ENCODE results near the gene ANXA4. TPM values are rescaled to one million over a fixed set of nuclear protein-coding genes. Genes with fewer than 3 reads are reported as not detected.

The ANXA4 gene
- total RNA-seq, 1 experiment from 2014 or later = 63.6 TPM

DNA sequence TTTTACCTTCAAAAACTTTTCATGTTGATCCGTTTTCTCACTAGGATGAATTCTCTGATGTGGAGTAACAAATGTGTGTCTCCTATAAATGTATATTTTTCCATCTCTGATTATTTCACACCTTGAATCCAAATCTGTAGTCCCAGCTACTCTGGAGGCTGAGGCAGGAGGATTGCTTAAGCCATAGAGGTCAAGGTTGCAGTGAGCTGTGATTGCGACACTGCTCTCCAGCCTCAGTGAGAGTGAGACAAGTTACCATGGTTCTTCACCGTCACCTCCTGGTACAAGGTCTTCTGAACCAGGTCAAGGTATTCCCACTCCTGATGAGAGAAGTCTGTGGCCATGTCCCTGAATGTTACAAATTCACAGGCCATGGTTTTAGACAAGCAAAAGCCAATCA is 102.6 kb downstream of the ANXA4 start:
- no peak for DNase-seq (ENCODE audit: low read depth)

DNA sequence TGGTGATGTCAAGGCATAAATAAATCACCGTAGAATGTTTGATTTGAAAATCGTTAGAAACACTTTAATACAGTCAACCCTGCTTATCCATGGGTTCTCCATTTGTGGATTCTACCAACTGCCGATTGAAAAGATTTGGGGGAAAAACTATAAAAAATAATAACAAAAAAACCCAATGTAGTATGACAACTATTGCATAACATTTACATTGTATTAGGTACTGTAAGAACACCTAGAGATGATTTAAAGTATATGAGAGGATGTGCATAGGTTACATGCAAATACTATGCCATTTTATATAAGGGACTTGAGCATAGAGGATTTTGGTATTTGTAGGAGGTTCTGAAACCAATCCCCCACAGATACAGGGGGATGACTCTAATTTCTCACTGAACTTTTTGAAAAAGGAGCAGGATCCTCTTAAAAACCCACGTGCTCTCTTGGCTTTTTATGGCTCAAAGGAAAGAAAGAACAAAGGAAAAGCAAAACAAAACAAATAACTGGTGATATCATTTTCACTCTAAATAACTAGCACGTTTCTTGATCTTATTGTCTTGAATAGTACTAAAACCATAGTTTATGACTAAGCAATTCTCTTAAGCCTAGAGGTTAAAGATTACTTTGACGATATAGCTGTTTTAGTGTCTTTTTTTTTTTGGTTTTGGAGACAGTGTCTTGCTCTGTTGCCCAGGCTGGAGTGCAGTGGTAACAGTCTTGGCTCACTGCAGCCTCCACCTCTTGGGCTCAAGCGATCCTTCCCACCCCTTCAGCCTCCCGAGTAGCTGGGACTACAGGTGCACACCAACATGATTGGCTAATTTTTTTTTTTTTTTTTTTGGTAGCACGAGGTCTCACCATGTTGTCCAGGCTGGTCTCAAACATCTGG is 104.5 kb downstream of the ANXA4 start:
- DNase-seq (ENCODE audit: low read depth) = no peak

DNA sequence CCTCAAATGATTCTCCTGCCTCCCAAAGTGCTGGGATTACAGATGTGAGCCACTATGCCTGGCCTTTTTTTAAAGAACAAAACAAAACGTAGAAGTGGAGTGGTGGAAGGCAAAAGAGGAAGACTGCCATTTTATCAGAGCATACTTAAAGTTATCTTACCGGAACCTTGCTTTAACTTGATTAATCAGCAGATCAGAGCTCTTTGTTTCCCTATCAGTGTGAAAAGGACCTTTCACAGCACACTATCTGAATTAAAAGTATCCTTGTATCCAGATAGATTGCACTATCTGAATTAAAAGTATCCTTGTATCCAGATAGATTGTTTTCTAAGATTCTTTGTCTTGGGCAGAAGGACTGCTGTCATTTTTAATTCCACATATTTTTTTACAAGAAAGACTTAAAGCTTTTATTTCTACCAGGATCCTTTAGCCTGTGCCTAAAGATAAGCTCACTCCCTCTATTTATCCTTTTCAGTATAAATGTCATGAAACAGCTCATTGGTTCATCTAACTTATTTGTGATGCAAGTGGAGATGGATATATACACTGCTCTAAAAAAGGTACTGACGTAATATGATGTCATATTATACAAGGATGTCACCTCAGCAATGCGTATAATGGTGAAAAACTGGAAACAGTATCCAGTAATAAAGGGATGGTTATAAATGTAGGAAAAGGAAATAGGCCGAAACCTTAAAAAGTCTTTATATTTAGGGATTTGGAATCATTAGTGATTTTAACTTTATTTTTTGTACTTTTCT is 105.3 kb downstream of the ANXA4 start:
- no peak for DNase-seq (ENCODE audit: low read depth)

DNA sequence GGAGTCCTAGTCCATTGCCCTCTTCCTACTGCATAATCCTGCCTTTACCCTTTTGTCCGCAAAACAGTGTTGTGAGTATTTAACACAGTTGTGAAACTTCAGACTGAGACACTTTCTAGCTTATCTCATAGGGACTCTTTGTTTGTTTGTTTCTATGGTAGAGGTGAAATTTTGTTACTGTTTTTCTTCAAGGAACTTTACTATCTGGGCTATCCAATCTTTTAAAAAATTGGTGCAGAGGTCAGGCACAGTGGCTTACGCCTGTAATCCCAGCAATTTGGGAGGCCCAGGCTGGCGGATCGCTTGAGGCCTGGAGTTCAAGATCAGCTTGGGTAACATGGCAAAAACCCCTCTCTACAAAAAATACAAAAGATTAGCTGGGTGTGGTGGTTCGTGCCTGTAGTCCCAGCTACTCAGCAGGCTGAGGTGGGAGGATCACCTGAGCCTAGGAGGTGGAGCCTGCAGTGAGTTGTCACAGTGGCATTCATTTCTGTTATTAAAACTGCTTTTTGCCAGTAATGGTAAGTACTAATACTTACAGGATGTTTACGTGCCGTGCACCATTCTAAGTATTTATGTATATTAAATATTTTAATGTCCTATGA is 106.4 kb downstream of the ANXA4 start:
- DNase-seq (ENCODE audit: low read depth) = no peak

DNA sequence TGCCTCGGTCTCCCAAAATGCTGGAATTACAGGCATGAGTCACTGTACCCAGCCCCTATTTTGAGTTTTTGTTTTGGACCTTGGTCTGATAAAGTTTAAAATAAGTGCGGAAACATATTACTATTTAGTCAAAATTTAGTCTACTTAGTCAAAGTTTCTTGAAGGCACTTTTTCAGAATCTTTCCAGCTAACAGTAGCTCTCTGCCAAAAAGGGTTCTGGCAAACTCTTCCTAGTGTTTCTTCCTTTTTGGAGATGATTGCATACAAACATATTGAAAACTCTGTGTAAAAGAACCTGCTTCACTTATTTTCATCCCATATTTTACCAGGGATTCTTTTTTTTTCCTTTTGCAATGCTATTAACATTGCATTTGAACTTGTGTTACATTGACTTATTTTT is 116.3 kb downstream of the ANXA4 start:
- no peak for DNase-seq (ENCODE audit: low read depth)

DNA sequence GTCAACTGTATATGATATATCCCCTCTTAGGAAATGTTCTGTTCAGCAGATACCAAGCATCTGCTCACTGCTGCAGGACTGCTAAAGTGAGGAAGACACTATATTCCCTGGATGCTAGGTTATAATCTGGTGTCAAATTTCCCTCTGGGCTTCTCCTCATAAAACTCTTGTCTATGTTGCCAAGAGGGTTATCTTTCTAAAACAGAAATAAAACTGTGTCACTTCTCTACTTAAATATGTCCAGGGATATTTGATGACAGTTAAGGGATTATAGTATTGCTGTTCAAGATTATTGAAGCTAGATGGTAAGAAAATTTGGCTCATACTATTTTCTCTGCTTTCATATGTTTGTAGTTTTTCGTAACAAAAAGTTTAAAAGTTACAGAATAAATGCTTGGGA is 121.4 kb downstream of the ANXA4 start:
- DNase-seq (ENCODE audit: low read depth) = no peak

Other genes starting within 250 kb of the ANXA4 start
- gene AAK1, start 98.4 kb upstream of the ANXA4 start, total RNA-seq (2014; rRNA removed; shearing (Covaris generic)) = 33.9 and 44.0 TPM in 2 replicates
- 9.3 and 11.3 TPM in 2 replicates for gene GMCL1, start 87.5 kb downstream of the ANXA4 start, total RNA-seq (2014; rRNA removed; shearing (Covaris generic))
- gene SNRNP27, start 151.8 kb downstream of the ANXA4 start, total RNA-seq (2014; rRNA removed; shearing (Covaris generic)) = 89.3 and 94.1 TPM in 2 replicates
- gene MXD1, start 173.0 kb downstream of the ANXA4 start, total RNA-seq (2014; rRNA removed; shearing (Covaris generic)) = 3.7 and 4.3 TPM in 2 replicates
- gene ASPRV1, start 219.5 kb downstream of the ANXA4 start, total RNA-seq (2014; rRNA removed; shearing (Covaris generic)) = 0.12 and 0.68 TPM in 2 replicates

All from RPMI7951 (cell line).